Caco-2 (cell line): ENCODE results near the gene MAPK8IP3. TPM values are rescaled to one million over a fixed set of nuclear protein-coding genes. Genes with fewer than 3 reads are reported as not detected.

Source experiments
- BruUV-seq: library from RNA; stranded (reverse); fragments of 400-500 nt; replicated peaks from 2 replicates; lab custom pipeline; 2021; lab: Mats Ljungman, UMichigan
- CTCF ChIA-PET: fragments of 300-600 bp; sonication (Branson Sonifier 250); formaldehyde crosslinking; loops from one replicate; lab custom pipeline; 2022; ENCODE audit warnings: antibody characterized with exemption; lab: Charles Lee
- POLR2A ChIA-PET: fragments of 300-600 bp; sonication (Branson Sonifier 250); formaldehyde crosslinking; loops from one replicate; lab custom pipeline; 2022; ENCODE audit warnings: antibody characterized with exemption; lab: Charles Lee
- DNase-seq, 2 experiments: peaks; one replicate each; pipeline versions ENCODE4 v3.0.0 to v3.0.0-alpha.2; 2020 to 2022
- H3K27me3 ChIP-seq: replicated peaks from 2 replicates; pipeline ENCODE4 v1.6.0; 2011; ENCODE audit warnings: low read length; ENCODE audit not compliant: control insufficient read depth, insufficient read depth
- H3K36me3 ChIP-seq: 2 replicates; pipeline ENCODE4 v1.5.1; 2011; ENCODE audit warnings: low read length; ENCODE audit not compliant: control insufficient read depth, insufficient read depth
- H3K4me1 ChIP-seq: fragments of 250-450 bp; sonication (Bioruptor Pico); 2 replicates; pipeline ENCODE4 v1.5.1; 2020; ENCODE audit warnings: mild to moderate bottlenecking
- H3K4me3 ChIP-seq: 2 replicates; pipeline ENCODE4 v1.5.1; 2011; ENCODE audit warnings: low read depth, mild to moderate bottlenecking, control low read depth, low read length
- H3K9me3 ChIP-seq: fragments of 250-450 bp; sonication (Bioruptor Pico); 2 replicates; pipeline ENCODE4 v1.5.1; 2020; ENCODE audit warnings: mild to moderate bottlenecking, moderate library complexity
- H3K27ac Mint-ChIP-seq: one replicate; pipeline ENCODE4 v1.8.0; 2022; ENCODE audit warnings: mixed read lengths; ENCODE audit not compliant: unreplicated experiment
- H3K27me3 Mint-ChIP-seq: one replicate; pipeline ENCODE4 v1.8.0; 2022; ENCODE audit warnings: mixed read lengths; ENCODE audit not compliant: insufficient read depth, unreplicated experiment
- H3K36me3 Mint-ChIP-seq: one replicate; pipeline ENCODE4 v1.8.0; 2022; ENCODE audit warnings: mild to moderate bottlenecking, mixed read lengths; ENCODE audit not compliant: insufficient read depth, unreplicated experiment
- H3K4me1 Mint-ChIP-seq: one replicate; pipeline ENCODE4 v1.8.0; 2022; ENCODE audit warnings: low read depth, mixed read lengths; ENCODE audit not compliant: unreplicated experiment
- H3K4me3 Mint-ChIP-seq: one replicate; pipeline ENCODE4 v1.8.0; 2022; ENCODE audit warnings: mild to moderate bottlenecking, moderate library complexity, mixed read lengths; ENCODE audit not compliant: unreplicated experiment
- H3K9me3 Mint-ChIP-seq: one replicate; pipeline ENCODE4 v1.8.0; 2022; ENCODE audit warnings: mixed read lengths; ENCODE audit not compliant: unreplicated experiment
- CTCF ChIP-seq, 2 experiments: fragments of 200-600 bp in 1 of 2; IDR thresholded peaks; 1 replicate in 1 of 2; 2 replicates in 1 of 2; pipeline versions ENCODE4 v1.5.1 to v1.8.0; 2011 to 2022; ENCODE audit warnings: antibody characterized with exemption in 1 of 2, control low read depth in 1 of 2, inconsistent platforms in 1 of 2, low read depth in 1 of 2, low read length in 1 of 2, mild to moderate bottlenecking in 1 of 2, moderate library complexity in 1 of 2; ENCODE audit not compliant: insufficient read depth in 1 of 2, severe bottlenecking in 1 of 2, unreplicated experiment in 1 of 2
- intact Hi-C: fragments of 100-400 bp; cut with micrococcal nuclease; formaldehyde crosslinking; loops from one replicate; pipeline ENCODE4 v1.10.0; 2022; ENCODE audit not compliant: unreplicated experiment
- total RNA-seq: library from RNA; stranded (reverse); gene quantifications from 2 replicates; pipeline ENCODE4 v1.2.3, GENCODE V29; 2022

The MAPK8IP3 gene
- total RNA-seq, 1 experiment from 2014 or later: 60.5 TPM

- ChIA-PET CTCF (no interaction called here), POLR2A (no interaction called here)
- Mint-ChIP-seq H3K36me3 (peaks cover 9% of the 10 kb centered on the region), H3K9me3 (no peaks in the 10 kb centered on the region), H3K4me1 (no peaks in the 10 kb centered on the region), H3K27me3 (no peaks in the 10 kb centered on the region), H3K27ac (no peak overlapping the region), H3K4me3 (no peak overlapping the region)
- Histone ChIP-seq H3K9me3 (no peaks in the 10 kb centered on the region), H3K4me3 (no peak overlapping the region), H3K4me1 (no peaks in the 10 kb centered on the region), H3K36me3 (no peaks in the 10 kb centered on the region), H3K27me3 (no peaks in the 10 kb centered on the region)
- TF ChIP-seq CTCF (IDR thresholded peaks at IDR 0.05; ENCODE audit: insufficient read depth in 1 of 2, low read depth in 1 of 2, low read length in 1 of 2, severe bottlenecking in 1 of 2, unreplicated experiment in 1 of 2): no peak
- DNase-seq: no peak
- intact Hi-C loops: no loop called here
- no TSS peak for BruUV-seq
Measured at GRCh38 chr16:1740234-1740633, 34.2 kb downstream of the MAPK8IP3 start.

GRCh38 chr16:1740781-1741490 is 34.9 kb downstream of the MAPK8IP3 start:
- no TSS peak for BruUV-seq
- TF ChIP-seq CTCF (IDR thresholded peaks at IDR 0.05; ENCODE audit: insufficient read depth in 1 of 2, low read depth in 1 of 2, low read length in 1 of 2, severe bottlenecking in 1 of 2, unreplicated experiment in 1 of 2): no peak
- Histone ChIP-seq H3K27me3 (no peaks in the 10 kb centered on the region), H3K36me3 (no peaks in the 10 kb centered on the region), H3K9me3 (no peaks in the 10 kb centered on the region), H3K4me3 (no peak overlapping the region), H3K4me1 (no peaks in the 10 kb centered on the region)
- Mint-ChIP-seq H3K9me3 (no peaks in the 10 kb centered on the region), H3K4me3 (no peak overlapping the region), H3K27me3 (no peaks in the 10 kb centered on the region), H3K4me1 (no peaks in the 10 kb centered on the region), H3K36me3 (peaks cover 9% of the 10 kb centered on the region), H3K27ac (no peak overlapping the region)
- DNase-seq: no peak
- POLR2A ChIA-PET: no interaction called here
- CTCF ChIA-PET: interaction anchor here (0.6 kb wide), 1 partner anchor 1333 kb away, joined by 4 read pairs; no protein-coding TSS in a partner anchor
- intact Hi-C loops: no loop called here

- no TSS peak for BruUV-seq
- intact Hi-C loops: no loop called here
- H3K4me1 Mint-ChIP-seq: no peaks in the 10 kb centered on the region
Measured at GRCh38 chr16:1741553-1742165, 35.7 kb downstream of the MAPK8IP3 start.

More at GRCh38 chr16:1741553-1742165, 35.7 kb downstream of the MAPK8IP3 start:
- POLR2A ChIA-PET: no interaction called here
- Mint-ChIP-seq H3K4me3 (no peak overlapping the region), H3K9me3 (no peaks in the 10 kb centered on the region), H3K36me3 (peaks cover 9% of the 10 kb centered on the region), H3K27ac (no peak overlapping the region), H3K27me3 (no peaks in the 10 kb centered on the region)
- no peaks in the 10 kb centered on the region for H3K9me3 ChIP-seq
- no peaks in the 10 kb centered on the region for H3K27me3 ChIP-seq
- H3K4me3 ChIP-seq: no peak overlapping the region
- DNase-seq: no peak
- no peak for TF ChIP-seq CTCF (IDR thresholded peaks at IDR 0.05; ENCODE audit: insufficient read depth in 1 of 2, low read depth in 1 of 2, low read length in 1 of 2, severe bottlenecking in 1 of 2, unreplicated experiment in 1 of 2)
- H3K4me1 ChIP-seq: no peaks in the 10 kb centered on the region
- CTCF ChIA-PET: interaction anchor here (0.6 kb wide), 1 partner anchor 1333 kb away, joined by 4 read pairs; no protein-coding TSS in a partner anchor
- H3K36me3 ChIP-seq: no peaks in the 10 kb centered on the region
